HepG2 (cell line): Measurements from ENCODE around the gene SCAI. TPM values are rescaled to one million over a fixed set of nuclear protein-coding genes. Genes with fewer than 3 reads are reported as not detected.
"Not testable (repeated sequence)": the region's sequence is repeated elsewhere in the genome, so short reads cannot be mapped to it uniquely, and the experiment has no call there.

Experiments used
- ATAC-seq: fragments of 200-7000 bp; cut with Tn5 transposase; 3 replicates; pipeline ENCODE4 v1.9.1; 2020; ENCODE audit warnings: mild to moderate bottlenecking, moderate library complexity
- BruUV-seq: library from RNA; stranded (reverse); fragments of 400-500 nt; replicated peaks from 2 replicates; lab custom pipeline; 2021; lab: Mats Ljungman, UMichigan
- CTCF ChIA-PET: fragments of 300-600 bp; formaldehyde crosslinking; extraction: SDS; loops from one replicate; lab custom pipeline; 2021; ENCODE audit warnings: low total read pairs, inconsistent platforms, low intra/inter-chr PET ratio; lab: Yijun Ruan, JAX
- POLR2A ChIA-PET: fragments of 350-600 bp; sonication (Branson Sonifier 250); formaldehyde crosslinking; loops from one replicate; lab custom pipeline; 2020; ENCODE audit warnings: antibody characterized with exemption, inconsistent platforms; lab: Yijun Ruan, JAX
- DNase-seq: peaks from one replicate; pipeline ENCODE4 v3.0.0-alpha.2; 2015; ENCODE audit warnings: low spot score
- FAIRE-seq: peaks from 3 replicates; lab custom pipeline; 2011; peaks lifted over from hg19 to GRCh38; lab: Jason Lieb, UNC
- H2AFZ ChIP-seq: one replicate; pipeline ENCODE4 v1.6.1; 2011; ENCODE audit warnings: low read length, inconsistent platforms
- H3K27ac ChIP-seq: fragments of 300-600 bp; 3 replicates; pipeline ENCODE4 v1.8.0; 2011; ENCODE audit warnings: mixed run types, mild to moderate bottlenecking, mixed read lengths, low read length, inconsistent platforms; ENCODE audit not compliant: insufficient read depth; ENCODE audit errors: extremely low read length
- H3K27me3 ChIP-seq, 2 experiments: fragments of 200-600 bp in 1 of 2; 2 replicates in 1 of 2; 3 replicates in 1 of 2; pipeline versions ENCODE4 v1.6.0 to v1.8.0; 2011; ENCODE audit warnings: low read length in 2 of 2, mild to moderate bottlenecking in 2 of 2, moderate library complexity in 2 of 2, inconsistent platforms in 1 of 2; ENCODE audit not compliant: insufficient read depth in 2 of 2, control insufficient read depth in 1 of 2
- H3K36me3 ChIP-seq, 2 experiments: fragments of 200-600 bp in 1 of 2; replicated peaks in 1 of 2; 2 replicates in 1 of 2; 3 replicates in 1 of 2; pipeline versions ENCODE4 v1.5.1 to v1.8.0; 2011; ENCODE audit warnings: low read length in 2 of 2, inconsistent platforms in 1 of 2; ENCODE audit not compliant: insufficient read depth in 2 of 2, control insufficient read depth in 1 of 2
- H3K4me1 ChIP-seq: 2 replicates; pipeline ENCODE4 v1.5.1; 2012; ENCODE audit warnings: low read length, inconsistent platforms; ENCODE audit not compliant: insufficient read depth
- H3K4me2 ChIP-seq: 2 replicates; pipeline ENCODE4 v1.6.0; 2011; ENCODE audit warnings: low read depth, low read length, inconsistent platforms
- H3K4me3 ChIP-seq, 3 experiments: fragments of 200-600 bp in 1 of 3; sonication (generic), shearing (Covaris generic) in 1 of 3; replicated peaks in 1 of 3; 2 replicates each; pipeline ENCODE4 v1.5.1; 2011 to 2016; ENCODE audit warnings: low read length in 3 of 3, inconsistent platforms in 2 of 3, low read depth in 2 of 3, mild to moderate bottlenecking in 2 of 3, control low read depth in 1 of 3, mixed read lengths in 1 of 3; ENCODE audit not compliant: insufficient read depth in 1 of 3
- H3K79me2 ChIP-seq: one replicate; pipeline ENCODE4 v1.6.1; 2011; ENCODE audit warnings: low read length, inconsistent platforms; ENCODE audit not compliant: insufficient read depth
- H3K9ac ChIP-seq: 2 replicates; pipeline ENCODE4 v1.6.0; 2011; ENCODE audit warnings: mild to moderate bottlenecking, low read depth, low read length, inconsistent platforms; ENCODE audit not compliant: insufficient read depth
- H3K9me3 ChIP-seq: 2 replicates; pipeline ENCODE4 v1.5.1; 2012; ENCODE audit warnings: mild to moderate bottlenecking, low read length
- H4K20me1 ChIP-seq: 2 replicates; pipeline ENCODE4 v1.6.0; 2011; ENCODE audit warnings: inconsistent platforms, mild to moderate bottlenecking, low read length, moderate library complexity; ENCODE audit not compliant: insufficient read depth
- ADNP ChIP-seq: sonication (generic); formaldehyde crosslinking; IDR thresholded peaks from 2 replicates; pipeline ENCODE4 v1.4.0; 2020; ENCODE audit warnings: missing genetic modification reagents
- CHD2 ChIP-seq: IDR thresholded peaks from 2 replicates; pipeline ENCODE4 v1.6.1; 2011; ENCODE audit warnings: low read depth, low read length, improper control_type of control experiment
- DNMT3B ChIP-seq: conservative IDR thresholded peaks from 2 replicates; pipeline ENCODE4 v1.6.1; 2016; ENCODE audit warnings: missing biosample characterization, control low read depth
- MAFF ChIP-seq: IDR thresholded peaks from 2 replicates; pipeline ENCODE4 v1.6.1; 2011; ENCODE audit warnings: low read depth, low read length, improper control_type of control experiment
- THRA ChIP-seq: sonication (generic); formaldehyde crosslinking; IDR thresholded peaks from 2 replicates; pipeline ENCODE4 v1.4.0; 2020; ENCODE audit warnings: missing genetic modification reagents, borderline replicate concordance
- ZFP41 ChIP-seq: sonication (generic); formaldehyde crosslinking; IDR thresholded peaks from 2 replicates; pipeline ENCODE4 v1.4.0; 2020; ENCODE audit warnings: mild to moderate bottlenecking, missing genetic modification reagents, borderline replicate concordance
- ZNF572 ChIP-seq: sonication (generic); formaldehyde crosslinking; IDR thresholded peaks from 2 replicates; pipeline ENCODE4 v1.5.1; 2020; ENCODE audit warnings: mild to moderate bottlenecking, missing genetic modification reagents
- ZNF609 ChIP-seq: sonication (generic); formaldehyde crosslinking; IDR thresholded peaks from 2 replicates; pipeline ENCODE4 v1.4.0; 2020; ENCODE audit warnings: mild to moderate bottlenecking, missing genetic modification reagents, borderline replicate concordance
- WGBS: methylation state at CpG from one replicate; pipeline ENCODE4 v1.1.6; 2017; ENCODE audit warnings: low lambda C conversion rate; 5-methylcytosine and 5-hydroxymethylcytosine counted together
- in situ Hi-C: cut with HindIII; loops from 2 replicates; pipeline ENCODE4 v1.10.0; 2017; ENCODE audit warnings: low pct_unique_long_range_greater_than_20kb; ENCODE audit not compliant: extremely low pct_ligation_motif_present
- intact Hi-C: fragments of 100-400 bp; cut with micrococcal nuclease; formaldehyde crosslinking; loops from one replicate; pipeline ENCODE4 v1.10.0; 2022; ENCODE audit not compliant: unreplicated experiment
- polyA plus RNA-seq, 8 experiments: library from polyadenylated mRNA; depleted of rRNA in 3 of 8; stranded (reverse) in 7 of 8; unstranded in 1 of 8; fragments of >200 nt; fragmentation: Illumina TruSeq in 4 of 8; extraction: Trizol in 4 of 8; gene quantifications; 2 replicates each; pipeline versions ENCODE4 v1.2.1 to v1.2.3, GENCODE V29; 2011 to 2016; ENCODE audit warnings: low read depth in 4 of 8, missing spikeins in 1 of 8, mixed read lengths in 1 of 8; ENCODE audit not compliant: insufficient read depth in 1 of 8
- total RNA-seq, 5 experiments: library from RNA; depleted of rRNA; stranded (reverse); fragments of >200 nt; fragmentation: Illumina TruSeq; extraction: Trizol; gene quantifications; 2 replicates each; pipeline ENCODE4 v1.2.3, GENCODE V29; 2016; ENCODE audit warnings: low read depth in 1 of 5

Gene SCAI
- total and polyA plus RNA-seq, 2 of the 13 experiments (the other 11 are each of a cell fraction or from before 2014, with no cell fraction given), result 4.4 to 8.4 TPM

- intact Hi-C loops (no loop called here), in situ Hi-C loops (no loop called here)
- no TSS peak for BruUV-seq
- ATAC-seq (no peak), FAIRE-seq (no peak), DNase-seq (no peak)
- Histone ChIP-seq H3K79me2 (peaks cover 84% of the 10 kb centered on the region), H3K9ac (no peak overlapping the region), H3K4me2 (no peak overlapping the region), H3K9me3 (no peaks in the 10 kb centered on the region), H4K20me1 (no peaks in the 10 kb centered on the region), H3K27me3 (no peaks in the 10 kb centered on the region), H3K4me1 (peaks cover 30% of the 10 kb centered on the region), H2AFZ (no peak overlapping the region), H3K36me3 (peaks cover 0 to under 1% of the 10 kb centered on the region in 2 experiments; a peak in 1 of 5 replicates), H3K4me3 (no peak overlapping the region), H3K27ac (no peak overlapping the region)
- TF ChIP-seq THRA (CRISPR knock-in tag) (no peak), ZNF572 (CRISPR knock-in tag) (no peak), DNMT3B (CRISPR knock-in tag) (no peak), ZNF609 (CRISPR knock-in tag) (no peak), CHD2 (no peak), MAFF (no peak), ZFP41 (no peak), ADNP (CRISPR knock-in tag) (no peak)
- ChIA-PET POLR2A (no interaction called here), CTCF (no interaction called here)
- 82% methylated on average over 2 of the region's 2 CpGs for WGBS
Measured at GRCh38 chr9:125183054-125183453, 39.7 kb upstream of the SCAI start.

- H3K9ac ChIP-seq, H3K4me3 ChIP-seq, H3K36me3 ChIP-seq, CTCF ChIA-PET, H3K9me3 ChIP-seq, FAIRE-seq, H2AFZ ChIP-seq, H3K27ac ChIP-seq, ATAC-seq, H4K20me1 ChIP-seq, DNase-seq, POLR2A ChIA-PET, H3K27me3 ChIP-seq, in situ Hi-C loops, BruUV-seq, intact Hi-C loops, H3K4me2 ChIP-seq: not testable (repeated sequence)
- WGBS, result 92% methylated on average over 4 of the region's 4 CpGs
- Histone ChIP-seq H3K79me2 (peaks cover 81% of the 10 kb centered on the region), H3K4me1 (peaks cover 27% of the 10 kb centered on the region)
Measured at GRCh38 chr9:125181756-125182155, 38.4 kb upstream of the SCAI start.
